GM19328 (cell line): ENCODE results near the gene MAP3K20.
"Not testable (repeated sequence)": the region's sequence is repeated elsewhere in the genome, so short reads cannot be mapped to it uniquely, and the experiment has no call there.

Experiments used
- ATAC-seq: cut with Tn5 transposase; IDR thresholded peaks from one replicate; pipeline ENCODE4 v1.9.1; 2021; ENCODE audit warnings: mild to moderate bottlenecking, moderate library complexity; ENCODE audit not compliant: unreplicated experiment

MAP3K20 gene

DNA sequence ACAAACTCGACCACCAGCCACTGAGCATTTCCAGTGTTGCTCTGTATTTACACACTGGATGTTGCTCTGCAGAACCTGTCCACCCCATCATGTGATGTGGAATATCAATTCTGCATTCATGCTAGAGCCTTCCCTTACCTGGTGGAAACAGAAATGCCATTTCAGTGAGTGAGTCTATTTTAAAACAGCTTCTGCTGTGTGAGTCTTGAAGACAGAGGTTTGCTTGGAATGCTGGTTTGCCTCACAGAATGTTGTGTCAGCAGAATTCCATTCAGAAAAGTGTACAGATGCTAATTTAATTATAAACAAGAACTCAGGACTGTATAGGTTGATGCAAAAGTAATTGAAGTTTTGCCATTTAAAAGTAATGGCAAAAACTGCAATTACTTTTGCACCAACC, 118.3 kb downstream of the MAP3K20 start:
- no peak for ATAC-seq

DNA sequence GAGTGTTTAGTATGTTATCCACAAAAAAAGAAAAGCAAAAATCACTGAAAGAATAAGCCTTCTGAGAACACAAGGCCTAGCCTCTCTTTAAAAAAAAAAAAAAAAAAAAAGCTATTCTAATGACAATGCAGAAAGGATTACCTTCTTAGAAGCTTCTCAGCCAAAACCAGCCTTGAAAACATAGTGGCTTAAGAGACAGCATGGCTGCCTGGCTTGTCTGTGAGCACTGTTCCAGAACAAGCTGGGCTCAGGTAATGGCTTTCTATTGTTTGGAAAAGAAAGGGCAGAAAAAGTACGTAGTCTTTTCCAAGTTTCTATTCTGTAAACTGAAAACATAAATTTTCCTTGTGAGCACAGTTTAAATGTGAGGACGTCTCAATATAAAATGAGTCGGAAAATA, 119.5 kb downstream of the MAP3K20 start:
- no peak for ATAC-seq

- no peak for ATAC-seq
Observed at GRCh38 chr2:173196080-173196479, 120.4 kb downstream of the MAP3K20 start.

- no peak for ATAC-seq
Observed at GRCh38 chr2:173196638-173197037, 121.0 kb downstream of the MAP3K20 start.

DNA sequence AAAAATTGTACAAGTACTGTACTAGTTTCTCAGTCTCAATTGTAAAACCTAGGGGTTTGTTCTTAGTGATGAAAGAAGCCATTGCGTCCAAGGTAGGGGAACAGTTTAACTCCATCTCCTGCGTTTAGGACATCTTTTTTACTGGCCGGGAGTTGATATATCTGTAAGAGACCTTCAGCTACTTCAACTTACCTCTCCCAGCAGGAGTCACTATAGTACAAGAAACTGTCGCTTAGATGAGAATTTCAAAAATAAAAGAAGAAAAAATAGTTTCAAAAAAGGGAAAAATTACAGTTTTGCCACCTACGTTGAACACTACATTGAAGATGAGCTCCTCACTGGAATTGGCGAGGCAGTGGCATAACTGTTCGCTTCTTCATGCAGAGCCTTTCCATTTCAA, 122.7 kb downstream of the MAP3K20 start:
- ATAC-seq: no peak

- ATAC-seq: no peak
Observed at GRCh38 chr2:173199294-173199693, 123.6 kb downstream of the MAP3K20 start.

- ATAC-seq: no peak
Observed at GRCh38 chr2:173202570-173202969, 126.9 kb downstream of the MAP3K20 start.

- ATAC-seq: no peak
Observed at GRCh38 chr2:173204316-173204715, 128.7 kb downstream of the MAP3K20 start.

- no peak for ATAC-seq
Observed at GRCh38 chr2:173205375-173205774, 129.7 kb downstream of the MAP3K20 start.

- not testable (repeated sequence) for ATAC-seq
Observed at GRCh38 chr2:173207124-173207523, 131.5 kb downstream of the MAP3K20 start.

- ATAC-seq: no peak
Observed at GRCh38 chr2:173210270-173211196, 134.9 kb downstream of the MAP3K20 start.

DNA sequence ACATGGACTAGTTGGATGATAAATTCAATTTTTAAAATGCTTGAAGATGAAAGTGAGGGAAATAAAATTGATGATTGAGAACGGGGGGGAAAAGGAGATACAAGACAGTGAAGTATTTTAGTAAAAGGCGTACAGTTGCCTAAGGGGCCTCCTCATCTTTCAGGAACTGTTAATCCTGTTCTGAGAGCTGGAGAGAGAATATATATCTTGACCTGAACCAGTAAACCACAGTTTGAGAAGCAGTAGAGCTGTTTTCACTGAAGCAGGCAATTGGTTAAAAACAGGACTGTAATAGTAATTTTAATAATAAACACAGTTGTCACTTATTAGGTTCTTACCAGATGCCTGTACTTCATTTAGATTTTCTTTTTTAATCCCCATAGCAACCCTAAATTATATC, 137.5 kb downstream of the MAP3K20 start:
- ATAC-seq: no peak

GRCh38 chr2:173214213-173214612, 138.6 kb downstream of the MAP3K20 start:
- ATAC-seq: no peak

DNA sequence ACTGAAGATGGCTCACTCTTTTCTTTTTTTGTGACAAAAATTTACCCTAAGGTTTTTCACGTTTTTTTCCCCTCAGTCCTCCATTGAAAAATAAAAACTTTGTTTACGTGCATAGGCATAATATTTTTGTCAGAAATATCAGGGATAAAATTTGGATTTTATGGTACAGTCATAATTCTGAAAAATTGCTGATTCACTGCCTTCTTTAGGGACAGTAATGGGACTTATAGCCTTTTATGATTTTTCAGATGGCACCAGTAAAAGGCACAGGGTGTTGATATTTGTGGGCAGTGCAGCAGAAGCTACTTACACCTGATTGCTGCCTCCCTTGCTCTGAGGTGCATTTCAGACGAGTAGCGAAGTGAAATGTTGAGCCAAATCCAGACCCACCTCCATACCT, 139.7 kb downstream of the MAP3K20 start:
- no peak for ATAC-seq

DNA sequence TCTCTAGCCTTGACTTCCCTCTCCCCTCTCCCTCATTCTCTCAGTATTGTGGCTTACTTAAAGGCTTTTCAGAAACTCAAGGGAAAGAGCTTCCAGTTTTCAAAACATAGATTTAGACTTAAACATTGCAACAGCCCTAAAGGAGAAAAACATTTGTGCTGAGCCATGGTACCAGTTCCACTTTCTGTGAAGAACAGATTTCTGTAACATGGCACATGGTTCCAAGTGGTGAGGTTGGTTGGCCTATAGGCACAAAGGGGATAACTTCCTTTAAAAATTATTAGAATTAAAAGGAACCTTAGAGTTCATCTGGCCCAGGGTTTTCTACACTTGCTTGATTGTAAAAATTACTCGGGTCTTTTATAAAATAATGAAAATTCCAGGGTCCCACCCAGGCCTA, 140.4 kb downstream of the MAP3K20 start:
- no peak for ATAC-seq

DNA sequence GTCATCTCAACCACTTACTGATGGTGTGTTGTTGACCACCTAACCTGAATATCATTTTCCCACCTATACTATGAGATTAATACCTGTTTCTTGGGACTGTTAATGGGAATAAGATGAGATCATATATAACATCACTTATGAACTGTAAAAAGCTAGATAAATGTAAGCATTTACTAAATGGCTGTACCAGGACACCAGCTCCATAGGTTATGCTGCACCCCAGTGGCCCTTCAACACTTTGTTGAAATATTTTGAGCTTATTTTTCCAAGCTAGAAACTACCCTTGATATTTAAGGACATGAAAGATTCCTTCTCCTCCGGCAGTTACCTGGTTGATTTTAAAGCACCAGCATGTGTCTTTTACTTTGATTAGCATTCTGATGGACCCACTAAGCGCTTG, 141.0 kb downstream of the MAP3K20 start:
- ATAC-seq: no peak

DNA sequence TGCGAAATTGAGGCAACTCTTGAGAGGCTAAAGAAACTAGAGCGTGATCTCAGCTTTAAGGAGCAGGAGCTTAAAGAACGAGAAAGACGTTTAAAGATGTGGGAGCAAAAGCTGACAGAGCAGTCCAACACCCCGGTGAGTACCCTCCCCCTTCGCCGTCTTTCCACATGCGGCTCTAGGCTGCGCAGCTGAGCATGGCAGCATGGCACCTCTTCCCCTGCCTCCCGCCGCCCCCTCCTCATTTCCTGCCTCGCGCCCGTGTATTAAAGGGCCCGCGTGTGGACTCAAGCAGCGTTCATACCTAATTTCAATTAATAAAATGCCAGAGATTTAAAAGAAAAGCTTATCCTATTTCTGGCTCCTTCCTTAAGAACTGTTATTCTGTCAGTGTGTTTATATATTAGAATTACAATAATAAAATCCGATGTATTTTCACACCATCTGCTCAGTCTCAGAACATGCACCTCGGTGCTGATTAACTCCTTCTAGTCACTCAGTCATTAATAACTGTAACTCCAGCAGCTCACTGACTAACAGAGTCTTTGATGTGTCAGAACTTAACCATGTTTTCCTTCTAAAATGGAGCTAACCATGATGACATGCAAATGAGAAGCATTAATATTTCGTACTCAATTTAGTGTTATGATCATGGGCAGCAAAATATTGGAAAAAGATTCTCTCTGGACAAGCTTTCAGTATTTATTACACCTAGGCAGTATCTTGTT, 141.6 kb downstream of the MAP3K20 start:
- ATAC-seq: no peak

GRCh38 chr2:173218326-173219056, 142.8 kb downstream of the MAP3K20 start:
- no peak for ATAC-seq

- no peak for ATAC-seq
Observed at GRCh38 chr2:173221132-173221695, 145.6 kb downstream of the MAP3K20 start.

- ATAC-seq: peak; percentile 72
Observed at GRCh38 chr2:173221937-173222594, 146.4 kb downstream of the MAP3K20 start.

- ATAC-seq: no peak
Observed at GRCh38 chr2:173223871-173224270, 148.2 kb downstream of the MAP3K20 start.
